SK-N-SH (cell line): ENCODE data around the gene ARHGAP25.

ENCODE experiments used
- CHD2 ChIP-seq: fragments of 150-350 bp; IDR thresholded peaks from 2 replicates; pipeline ENCODE4 v1.6.1; 2018; ENCODE audit warnings: low read length; ENCODE audit not compliant: partially characterized antibody
- EZH2phosphoT487 ChIP-seq: fragments of 200-600 bp; sonication (generic); IDR thresholded peaks from 2 replicates; pipeline ENCODE4 v1.6.1; 2017; ENCODE audit warnings: low read depth, mixed run types, mild to moderate bottlenecking, antibody characterized with exemption, moderate library complexity, borderline replicate concordance
- FOXJ3 ChIP-seq: sonication (generic); formaldehyde crosslinking; IDR thresholded peaks from 2 replicates; pipeline ENCODE4 v1.5.1; 2020; ENCODE audit warnings: mild to moderate bottlenecking, missing genetic modification reagents
- POLR2AphosphoS5 ChIP-seq: IDR thresholded peaks from 2 replicates; pipeline ENCODE4 v1.6.1; 2012; ENCODE audit warnings: low read depth, low read length
- TAF1 ChIP-seq: IDR thresholded peaks from 2 replicates; pipeline ENCODE4 v1.6.1; 2012; ENCODE audit warnings: low read depth, mild to moderate bottlenecking, low read length, moderate library complexity, borderline replicate concordance
- TEAD4 ChIP-seq: IDR thresholded peaks from 2 replicates; pipeline ENCODE4 v1.4.0; 2012; ENCODE audit warnings: mild to moderate bottlenecking, borderline replicate concordance; ENCODE audit not compliant: insufficient read depth
- TF ChIP-seq, protein P1 (sequence below): fragments of 200-600 bp; sonication (generic); IDR thresholded peaks from 2 replicates; pipeline ENCODE4 v1.6.1; 2017; ENCODE audit warnings: antibody characterized with exemption, mild to moderate bottlenecking, moderate library complexity

DNA sequence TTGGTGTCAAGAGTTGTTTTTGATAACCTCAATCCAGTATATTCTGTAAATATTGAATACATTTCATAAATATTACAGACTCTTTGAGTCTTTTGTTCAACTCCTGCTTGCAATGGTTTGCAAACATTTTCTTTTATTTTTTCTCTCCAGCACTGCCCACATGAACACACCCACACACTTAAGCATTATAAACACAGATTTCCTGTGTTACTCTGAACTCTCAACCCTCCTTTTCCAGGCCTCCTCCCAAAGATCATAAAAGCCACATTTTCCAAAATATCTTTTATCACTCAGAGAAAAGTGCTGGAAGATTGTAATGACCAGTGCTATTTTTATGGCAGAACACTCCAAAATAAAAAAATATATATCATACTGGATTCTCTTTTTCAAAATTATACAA is 20.5 kb downstream of the ARHGAP25 start:
- TF ChIP-seq FOXJ3 (CRISPR knock-in tag) (no peak), POLR2AphosphoS5 (no peak), EZH2phosphoT487 (no peak), TEAD4 (no peak), TAF1 (no peak), CHD2 (no peak)
- TF ChIP-seq, protein P1, sequence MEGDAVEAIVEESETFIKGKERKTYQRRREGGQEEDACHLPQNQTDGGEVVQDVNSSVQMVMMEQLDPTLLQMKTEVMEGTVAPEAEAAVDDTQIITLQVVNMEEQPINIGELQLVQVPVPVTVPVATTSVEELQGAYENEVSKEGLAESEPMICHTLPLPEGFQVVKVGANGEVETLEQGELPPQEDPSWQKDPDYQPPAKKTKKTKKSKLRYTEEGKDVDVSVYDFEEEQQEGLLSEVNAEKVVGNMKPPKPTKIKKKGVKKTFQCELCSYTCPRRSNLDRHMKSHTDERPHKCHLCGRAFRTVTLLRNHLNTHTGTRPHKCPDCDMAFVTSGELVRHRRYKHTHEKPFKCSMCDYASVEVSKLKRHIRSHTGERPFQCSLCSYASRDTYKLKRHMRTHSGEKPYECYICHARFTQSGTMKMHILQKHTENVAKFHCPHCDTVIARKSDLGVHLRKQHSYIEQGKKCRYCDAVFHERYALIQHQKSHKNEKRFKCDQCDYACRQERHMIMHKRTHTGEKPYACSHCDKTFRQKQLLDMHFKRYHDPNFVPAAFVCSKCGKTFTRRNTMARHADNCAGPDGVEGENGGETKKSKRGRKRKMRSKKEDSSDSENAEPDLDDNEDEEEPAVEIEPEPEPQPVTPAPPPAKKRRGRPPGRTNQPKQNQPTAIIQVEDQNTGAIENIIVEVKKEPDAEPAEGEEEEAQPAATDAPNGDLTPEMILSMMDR = no peak
